WTC11 (cell line): ENCODE results near the gene CLIC1.

Experiments used
- CREB1 ChIP-seq: sonication (generic); formaldehyde crosslinking; IDR thresholded peaks from 2 replicates; pipeline ENCODE4 v1.8.0; 2023; ENCODE audit warnings: mild to moderate bottlenecking, missing genetic modification reagents
- CTCF ChIP-seq: fragments of 200-600 bp; IDR thresholded peaks from 2 replicates; pipeline ENCODE4 v1.8.0; 2022; ENCODE audit warnings: antibody characterized with exemption
- HMGXB4 ChIP-seq: sonication (generic); formaldehyde crosslinking; IDR thresholded peaks from 2 replicates; pipeline ENCODE4 v1.8.1; 2023; ENCODE audit warnings: mild to moderate bottlenecking, moderate library complexity, missing genetic modification reagents
- ZSCAN18 ChIP-seq: fragments of 250-450 bp; sonication (Bioruptor Pico); IDR thresholded peaks from 2 replicates; pipeline ENCODE4 v2.1.2; 2022; ENCODE audit warnings: mild to moderate bottlenecking, moderate library complexity

GRCh38 chr6:31758281-31758680, 22.0 kb upstream of the CLIC1 start:
- TF ChIP-seq CREB1 (CRISPR knock-in tag) (no peak), ZSCAN18 (CRISPR knock-in tag) (no peak), HMGXB4 (CRISPR knock-in tag) (no peak), CTCF (no peak)
